Hematopoietic multipotent progenitor cell (in vitro differentiated cells): ENCODE measurements around the gene PPY. TPM values are rescaled to one million over a fixed set of nuclear protein-coding genes. Genes with fewer than 3 reads are reported as not detected.
"Not testable (repeated sequence)": the region's sequence is repeated elsewhere in the genome, so short reads cannot be mapped to it uniquely, and the experiment has no call there.

ENCODE experiments used
- DNase-seq, 3 donors: peaks; one replicate each; pipeline ENCODE4 v3.0.0-alpha.2; 2011 to 2015; ENCODE audit warnings: low read depth in 2 of 3, low spot score in 2 of 3
- total RNA-seq: library from RNA; depleted of rRNA; stranded (reverse); fragments of >200 nt; gene quantifications from one replicate; pipeline ENCODE4 v1.2.3, GENCODE V29; 2012

The PPY gene
- total RNA-seq, 1 donor = 0.27 TPM

DNA sequence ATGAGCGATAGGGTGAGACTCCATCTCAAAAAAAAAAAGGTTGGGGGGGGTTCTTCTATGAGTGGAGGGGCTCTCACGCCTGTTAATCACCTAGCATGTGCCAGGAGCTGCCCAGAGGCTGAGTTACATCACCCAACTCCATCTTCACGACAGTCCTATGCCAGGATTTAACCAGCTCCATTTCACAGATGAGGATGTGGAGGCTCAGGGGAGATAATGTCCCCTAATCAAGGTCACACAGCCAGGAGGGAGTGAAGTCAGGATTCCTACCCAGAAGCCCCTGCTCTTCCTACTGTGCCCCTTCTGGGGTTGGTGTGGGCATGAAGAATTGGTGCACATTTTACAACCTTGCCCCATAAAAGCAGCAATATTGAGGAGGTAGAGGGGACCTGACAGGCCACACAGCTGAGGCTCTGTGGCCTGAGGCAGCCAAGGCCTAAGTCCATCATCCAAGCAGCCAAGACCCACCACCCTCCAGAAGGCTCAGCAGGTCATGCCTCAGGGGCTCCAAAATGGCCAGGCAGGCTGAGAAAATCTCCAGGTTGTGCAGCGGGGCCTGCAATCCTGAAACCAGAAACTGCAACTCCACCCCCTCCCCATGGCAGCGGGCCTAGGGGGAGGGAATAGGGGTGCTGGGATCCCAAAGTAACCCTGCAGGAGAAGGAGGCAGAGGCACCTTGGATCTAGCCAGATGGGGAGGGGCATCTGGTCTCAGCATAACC is 6.9 kb downstream of the PPY start:
- DNase-seq = no peak

DNA sequence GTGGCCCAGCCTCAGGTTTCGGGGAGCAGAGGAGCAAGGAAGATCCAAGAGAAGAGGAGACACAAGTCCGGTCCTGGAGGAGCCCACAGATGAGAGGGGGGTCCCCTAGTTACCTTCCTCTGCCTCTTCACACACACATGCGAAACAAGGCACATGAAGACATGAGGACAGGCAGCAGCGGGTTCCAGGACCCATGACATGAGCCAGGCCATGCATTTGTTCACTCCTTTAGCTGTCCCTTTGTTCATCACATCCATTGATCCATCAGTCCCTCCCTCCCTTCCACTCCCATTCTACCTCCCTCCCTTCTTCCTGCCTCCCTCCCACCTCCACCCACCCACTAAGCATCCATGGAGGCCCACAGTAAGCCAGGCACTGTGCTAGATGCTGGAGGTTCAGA is 9.4 kb downstream of the PPY start:
- DNase-seq = no peak

GRCh38 chr17:43932357-43932756 is 9.9 kb downstream of the PPY start:
- no peak for DNase-seq

- no peak for DNase-seq
These were observed 11.2 kb downstream of the PPY start for GRCh38 chr17:43931062-43931571.

DNA sequence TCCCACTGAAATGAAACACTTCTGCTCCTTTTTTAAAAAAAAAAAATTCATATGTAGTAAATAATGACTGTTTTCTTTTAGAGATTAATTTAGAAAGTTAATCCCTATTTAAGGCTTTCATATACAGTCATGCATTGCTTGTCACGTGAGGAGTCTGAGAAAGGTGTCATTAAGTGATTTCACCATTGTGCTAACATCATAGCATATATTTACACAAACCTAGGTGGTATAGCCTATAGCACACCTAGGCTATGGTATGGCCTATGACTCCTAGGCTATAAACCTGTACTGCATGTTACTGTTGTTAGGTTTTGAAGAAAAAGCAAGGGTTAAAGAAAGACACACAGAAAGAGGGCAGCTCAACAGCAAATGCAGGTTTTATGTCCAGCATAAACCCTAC is 13.7 kb downstream of the PPY start:
- no peak for DNase-seq

GRCh38 chr17:43927929-43928328 is 14.3 kb downstream of the PPY start:
- DNase-seq = not testable (repeated sequence)

DNA sequence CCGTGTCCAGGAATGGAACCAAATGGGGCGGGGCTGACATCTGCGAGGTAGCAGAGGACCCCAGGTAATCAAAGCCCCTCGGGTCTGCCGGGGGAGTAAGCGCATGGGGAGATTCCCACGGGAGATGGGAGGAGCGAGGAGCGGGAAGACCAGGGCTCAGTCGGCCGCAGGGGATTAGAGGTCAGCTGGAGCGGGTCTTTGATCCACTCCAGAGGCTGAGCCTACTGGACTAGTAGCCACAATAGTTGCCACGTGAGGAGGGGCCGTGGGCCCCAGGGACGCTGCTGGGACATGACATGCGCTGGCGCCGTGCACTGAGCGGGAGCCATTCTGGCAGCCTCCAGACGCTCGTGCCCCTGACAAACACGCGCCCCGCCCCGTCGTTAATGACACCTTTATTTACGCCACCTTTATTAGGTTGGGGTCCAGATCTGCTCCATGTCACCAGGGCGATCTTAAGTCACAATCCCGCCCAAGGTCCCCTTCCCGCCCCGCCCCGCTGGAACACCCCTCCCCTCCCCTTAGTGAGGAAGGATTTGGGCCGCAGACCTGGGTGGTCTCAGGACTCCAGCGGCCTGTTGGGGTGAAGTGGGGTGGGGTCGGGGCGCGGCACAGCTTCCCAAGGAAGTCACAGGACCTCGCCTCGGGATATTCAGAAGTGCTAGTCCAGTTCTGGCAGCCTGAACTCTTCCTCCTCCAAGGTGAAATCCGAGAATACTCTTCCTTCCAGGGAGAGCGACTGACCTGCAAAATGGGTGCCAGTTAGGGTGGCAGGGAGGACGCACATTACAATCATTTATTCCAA is 15.0 kb downstream of the PPY start:
- no peak for DNase-seq

DNA sequence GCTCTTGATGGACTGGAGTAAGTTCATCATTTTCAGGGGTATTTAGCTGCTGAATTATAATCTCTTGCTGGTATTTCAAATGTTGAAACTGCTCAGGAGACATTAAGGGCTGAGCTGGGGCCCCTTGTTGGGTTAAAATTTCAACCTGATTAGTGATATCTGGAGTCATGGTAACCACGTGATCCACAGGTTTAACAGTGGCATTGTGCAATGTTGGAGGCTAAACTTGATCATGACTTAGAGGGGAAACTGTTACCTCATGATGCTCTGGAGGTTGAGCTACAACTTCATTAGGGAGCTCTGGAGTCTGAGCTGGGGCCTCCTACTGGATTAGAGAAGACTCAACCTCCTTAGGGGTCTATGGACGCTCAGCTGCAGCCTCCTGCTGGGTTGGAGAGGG is 17.7 kb downstream of the PPY start:
- DNase-seq = no peak

GRCh38 chr17:43920500-43921095 is 21.7 kb downstream of the PPY start:
- DNase-seq = no peak

GRCh38 chr17:43918026-43918389 is 24.3 kb downstream of the PPY start:
- DNase-seq = no peak

DNA sequence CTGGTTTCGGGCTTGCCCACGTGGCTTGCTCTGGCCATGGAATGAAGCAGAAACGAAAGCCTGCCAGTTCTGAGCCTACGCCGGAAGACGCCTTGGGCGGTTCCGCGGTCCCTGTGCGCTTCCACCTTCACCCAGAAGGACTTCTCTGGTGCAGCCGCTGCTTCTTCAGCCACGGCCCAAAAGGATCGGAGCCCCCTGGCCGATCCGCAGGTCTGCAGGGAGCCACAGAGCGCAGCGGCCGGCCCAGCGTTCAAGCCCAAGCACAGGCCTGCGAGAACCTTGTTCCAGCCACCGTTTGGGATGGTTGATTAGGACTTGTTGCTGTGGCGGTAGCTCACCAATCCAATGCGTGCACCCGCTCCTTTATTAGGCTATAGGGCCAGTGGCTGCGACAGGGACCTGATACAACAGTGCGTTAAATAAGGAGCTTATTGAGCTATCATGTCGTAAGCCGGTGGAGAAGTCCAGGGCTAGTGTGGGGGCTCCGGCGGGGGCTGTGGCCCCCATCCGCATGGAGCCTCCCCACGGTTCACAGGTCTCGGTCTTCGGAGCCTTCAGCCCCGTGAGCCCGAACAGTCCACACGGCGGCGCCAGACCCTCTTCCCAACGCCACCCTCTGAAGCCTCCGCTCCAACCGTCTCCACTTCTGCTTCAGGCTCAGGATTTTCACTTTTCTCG is 24.8 kb downstream of the PPY start:
- DNase-seq = peak in 1 of 3 donors; percentile 61

DNA sequence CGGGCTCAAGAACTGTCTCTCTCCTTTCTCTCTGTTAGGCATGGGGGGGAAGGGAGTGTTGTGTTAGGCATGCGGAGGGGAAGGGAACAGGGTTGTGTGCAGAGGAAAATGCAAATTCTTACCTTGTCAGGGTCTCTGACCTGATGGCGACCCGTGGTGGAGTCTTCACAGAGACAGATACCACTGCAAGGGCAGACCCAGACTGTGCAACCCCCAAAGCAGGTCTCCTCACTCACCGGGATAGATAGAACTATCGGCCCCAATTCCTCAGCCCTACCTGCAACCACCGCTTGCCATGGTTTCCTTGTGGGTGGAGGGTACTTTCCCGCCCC is 25.3 kb downstream of the PPY start:
- DNase-seq = no peak

DNA sequence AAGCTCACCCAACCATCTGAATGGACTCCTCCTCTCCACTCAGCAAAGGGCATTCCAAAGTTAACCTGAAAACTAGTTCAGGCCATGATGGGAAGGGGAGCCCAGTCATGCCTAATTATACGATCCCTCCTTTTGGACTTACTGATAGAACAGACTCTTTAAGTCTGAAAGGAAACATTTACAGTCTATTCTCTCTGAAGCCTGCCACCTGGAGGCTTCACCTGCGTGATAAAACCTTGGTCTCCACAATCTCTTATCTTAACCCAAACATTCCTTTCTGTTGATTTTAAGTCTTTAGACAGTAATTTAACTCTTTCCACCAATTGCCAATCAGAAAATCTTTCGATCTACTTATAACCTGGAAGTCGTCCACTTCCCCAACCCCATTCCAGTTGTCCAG is 25.9 kb downstream of the PPY start:
- no peak for DNase-seq

GRCh38 chr17:43915559-43915958 is 26.7 kb downstream of the PPY start:
- no peak for DNase-seq

DNA sequence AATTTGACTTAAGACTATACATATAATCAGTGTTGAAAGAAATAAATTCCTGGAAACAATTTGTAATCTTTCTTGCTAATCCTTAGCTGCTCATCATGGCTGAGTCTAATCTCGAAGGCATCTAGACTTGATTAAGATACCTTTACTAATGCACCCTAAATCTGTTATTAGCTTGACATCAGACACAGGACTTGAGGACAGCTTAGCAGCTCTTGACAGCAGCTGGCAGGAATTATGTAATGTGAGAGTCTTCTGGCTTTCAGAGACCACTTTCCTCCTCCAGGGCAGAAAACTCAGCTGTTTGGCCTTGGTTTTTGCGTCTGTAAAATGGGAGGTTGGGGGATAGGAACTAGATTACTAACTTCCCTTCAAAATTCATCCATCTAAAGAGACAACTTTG is 27.8 kb downstream of the PPY start:
- DNase-seq = no peak

DNA sequence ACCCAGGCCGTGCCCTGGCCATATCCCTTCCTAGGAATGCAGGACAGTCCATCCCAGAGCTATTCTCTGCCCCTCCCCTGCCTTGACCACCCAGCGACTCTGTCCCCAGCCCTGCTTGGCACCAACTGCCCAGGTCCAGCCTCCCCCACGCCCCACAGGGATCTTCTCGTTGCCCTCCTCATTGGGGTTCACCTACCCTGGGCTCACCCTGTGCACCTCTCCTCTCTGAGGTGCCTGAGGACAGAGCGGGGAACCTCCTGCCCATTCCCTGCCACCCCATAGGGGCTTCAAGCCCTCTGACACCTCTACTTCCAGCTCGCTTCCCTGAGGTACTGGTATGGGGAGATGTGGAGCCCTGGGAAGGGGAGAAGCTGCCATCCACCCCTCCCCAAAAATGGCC is 28.7 kb downstream of the PPY start:
- DNase-seq = no peak

DNA sequence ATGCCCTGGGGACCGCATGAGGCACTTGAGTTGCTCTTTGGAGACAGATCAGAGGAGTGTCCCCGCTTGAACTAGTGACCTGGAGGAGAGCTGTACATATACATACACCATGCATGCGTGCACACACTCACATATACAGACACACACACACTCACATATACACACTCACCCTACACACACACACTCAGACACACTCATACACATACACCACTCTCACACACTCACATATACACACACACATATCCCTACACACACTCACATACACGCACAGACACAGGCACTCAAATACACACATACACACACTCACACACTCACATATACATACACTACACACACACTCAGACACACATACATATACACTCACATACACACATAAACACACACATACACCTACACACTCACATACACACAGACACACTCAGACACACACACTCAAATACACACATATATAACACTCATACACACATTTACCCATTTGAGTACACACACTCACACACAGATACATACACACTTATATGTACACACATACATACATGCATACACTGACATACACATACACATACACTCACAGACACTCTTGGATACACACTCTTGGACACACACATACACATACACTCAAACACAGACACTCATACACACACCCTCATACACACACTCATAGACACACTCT is 29.5 kb downstream of the PPY start:
- no peak for DNase-seq

GRCh38 chr17:43911904-43912303 is 30.4 kb downstream of the PPY start:
- DNase-seq = no peak

GRCh38 chr17:43909537-43910231 is 32.6 kb downstream of the PPY start:
- DNase-seq = no peak
